Loucy (cell line): ENCODE data around the gene AMBRA1.

Experiments
- H2AFZ ChIP-seq: fragments of 200-600 bp; sonication (generic); 2 replicates; pipeline ENCODE4 v1.6.0; 2016; ENCODE audit warnings: antibody characterized with exemption, mild to moderate bottlenecking, low read length, moderate library complexity
- H3F3A ChIP-seq: fragments of 200-600 bp; 2 replicates; pipeline ENCODE4 v1.6.0; 2016; ENCODE audit warnings: antibody characterized with exemption, low read depth, mild to moderate bottlenecking
- H3K27me3 ChIP-seq: fragments of 200-600 bp; sonication (generic); 2 replicates; pipeline ENCODE4 v1.6.1; 2014; ENCODE audit warnings: low read length, mild to moderate bottlenecking; ENCODE audit not compliant: insufficient read depth, poor library complexity, severe bottlenecking
- H3K36me3 ChIP-seq: fragments of 200-600 bp; sonication (generic); 2 replicates; pipeline ENCODE4 v1.6.1; 2016; ENCODE audit warnings: low read length; ENCODE audit not compliant: insufficient read depth
- H3K4me1 ChIP-seq: fragments of 200-600 bp; sonication (generic); 2 replicates; pipeline ENCODE4 v1.5.1; 2014; ENCODE audit warnings: low read length, mild to moderate bottlenecking; ENCODE audit not compliant: insufficient read depth, poor library complexity, severe bottlenecking
- H3K4me2 ChIP-seq: fragments of 200-600 bp; sonication (generic); 2 replicates; pipeline ENCODE4 v1.6.0; 2014; ENCODE audit warnings: antibody characterized with exemption, low read length, low read depth, mild to moderate bottlenecking; ENCODE audit not compliant: poor library complexity, severe bottlenecking
- H3K4me3 ChIP-seq: fragments of 200-600 bp; sonication (generic); 2 replicates; pipeline ENCODE4 v1.5.1; 2014; ENCODE audit warnings: low read length, mild to moderate bottlenecking, mixed read lengths; ENCODE audit not compliant: poor library complexity, severe bottlenecking
- H3K79me2 ChIP-seq: fragments of 200-600 bp; sonication (generic); 2 replicates; pipeline ENCODE4 v1.6.1; 2014; ENCODE audit warnings: low read length; ENCODE audit not compliant: insufficient read depth
- H3K9ac ChIP-seq: fragments of 200-600 bp; sonication (generic); 2 replicates; pipeline ENCODE4 v1.6.0; 2014; ENCODE audit warnings: mild to moderate bottlenecking, low read depth, low read length, moderate library complexity; ENCODE audit not compliant: poor library complexity, severe bottlenecking
- H3K9me2 ChIP-seq: fragments of 200-600 bp; sonication (generic); replicated peaks from 2 replicates; pipeline ENCODE4 v1.6.1; 2016; ENCODE audit warnings: low read depth, low read length, mixed read lengths
- H3K9me3 ChIP-seq: fragments of 200-600 bp; sonication (generic); 2 replicates; pipeline ENCODE4 v1.6.1; 2014; ENCODE audit warnings: mild to moderate bottlenecking, antibody characterized with exemption, low read length, low read depth; ENCODE audit not compliant: insufficient read depth
- H4K20me1 ChIP-seq: fragments of 200-600 bp; sonication (generic); 2 replicates; pipeline ENCODE4 v1.6.0; 2014; ENCODE audit warnings: antibody characterized with exemption, low read length, mild to moderate bottlenecking; ENCODE audit not compliant: insufficient read depth, poor library complexity, severe bottlenecking
- CTCF ChIP-seq: fragments of 200-600 bp; sonication (generic); conservative IDR thresholded peaks from 2 replicates; pipeline ENCODE4 v1.5.1; 2014; ENCODE audit warnings: mild to moderate bottlenecking, antibody characterized with exemption, low read length
- EZH2phosphoT487 ChIP-seq: fragments of 200-600 bp; IDR thresholded peaks from 2 replicates; pipeline ENCODE4 v1.6.1; 2018; ENCODE audit warnings: antibody characterized with exemption, mild to moderate bottlenecking, moderate library complexity, borderline replicate concordance

Gene AMBRA1

DNA sequence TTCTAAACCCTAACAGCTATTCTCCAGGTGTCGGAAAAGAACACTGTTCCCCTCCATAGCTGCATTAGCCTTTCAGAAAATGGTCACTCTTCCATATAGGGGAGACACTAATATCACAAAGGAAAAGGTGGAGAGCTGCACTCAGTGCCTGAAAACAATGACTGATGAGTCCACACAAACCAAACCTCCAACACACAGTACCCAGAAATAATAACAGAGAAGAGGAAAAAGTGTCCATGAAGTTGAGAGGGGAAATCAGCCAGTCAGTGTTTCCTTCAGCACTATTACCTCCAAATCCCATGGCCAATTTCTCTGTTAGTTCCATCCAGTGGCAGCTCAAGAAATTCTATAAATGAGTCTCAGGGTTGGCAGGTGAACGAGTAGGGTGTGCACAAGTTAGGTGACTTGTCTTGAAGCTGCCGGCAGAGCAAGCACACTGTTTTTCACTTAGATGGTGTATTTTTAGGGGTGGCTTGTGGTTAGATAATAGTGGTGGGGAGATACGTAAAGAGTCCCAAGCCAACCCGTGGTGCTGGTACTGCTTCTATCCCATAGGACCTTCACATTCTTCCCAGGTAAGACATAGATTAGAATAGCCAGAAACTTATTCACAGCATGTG is 117.8 kb downstream of the AMBRA1 start:
- Histone ChIP-seq H3K36me3 (peaks cover 7% of the 10 kb centered on the region; the same call in 1 of the 2 replicates), H3F3A (no peaks in the 10 kb centered on the region), H3K9ac (no peak overlapping the region), H3K4me3 (no peak overlapping the region), H3K4me1 (peaks cover 7% of the 10 kb centered on the region), H3K79me2 (0 out of 2 replicates have a peak, but pooled peaks cover 7% of the 10 kb centered on the region), H3K27me3 (no peaks in the 10 kb centered on the region), H3K4me2 (no peak overlapping the region), H3K9me2 (no peaks in the 10 kb centered on the region), H3K9me3 (no peaks in the 10 kb centered on the region), H4K20me1 (no peaks in the 10 kb centered on the region), H2AFZ (no peak overlapping the region)
- TF ChIP-seq CTCF (no peak), EZH2phosphoT487 (no peak)

GRCh38 chr11:46475051-46475925 is 118.5 kb downstream of the AMBRA1 start:
- H3K4me3 ChIP-seq, result no peak overlapping the region
- no peaks in the 10 kb centered on the region for H4K20me1 ChIP-seq
- no peaks in the 10 kb centered on the region for H3K9me3 ChIP-seq
- H2AFZ ChIP-seq, result no peak overlapping the region
- H3K9me2 ChIP-seq, result no peaks in the 10 kb centered on the region
- no peaks in the 10 kb centered on the region for H3F3A ChIP-seq
- H3K9ac ChIP-seq, result no peak overlapping the region
- H3K36me3 ChIP-seq, result peaks cover 7% of the 10 kb centered on the region; the same call in 1 of the 2 replicates
- H3K79me2 ChIP-seq, result 0 out of 2 replicates have a peak, but pooled peaks cover 7% of the 10 kb centered on the region
- TF ChIP-seq EZH2phosphoT487 (no peak), CTCF (no peak)
- no peak overlapping the region for H3K4me2 ChIP-seq
- H3K27me3 ChIP-seq, result no peaks in the 10 kb centered on the region
- H3K4me1 ChIP-seq, result peaks cover 7% of the 10 kb centered on the region

- H3K4me1 ChIP-seq, result peaks cover 7% of the 10 kb centered on the region
- no peaks in the 10 kb centered on the region for H4K20me1 ChIP-seq
- H3F3A ChIP-seq, result no peaks in the 10 kb centered on the region
- H3K27me3 ChIP-seq, result no peaks in the 10 kb centered on the region
- peaks cover 14% of the 10 kb centered on the region; the same call in 1 of the 2 replicates for H3K36me3 ChIP-seq
- no peaks in the 10 kb centered on the region for H3K9me3 ChIP-seq
- H3K4me3 ChIP-seq, result no peak overlapping the region
- H3K9me2 ChIP-seq, result no peaks in the 10 kb centered on the region
- 0 out of 2 replicates have a peak, but pooled peaks cover 7% of the 10 kb centered on the region for H3K79me2 ChIP-seq
- no peak overlapping the region for H2AFZ ChIP-seq
- TF ChIP-seq EZH2phosphoT487, result no peak
- TF ChIP-seq CTCF, result no peak
- H3K4me2 ChIP-seq, result no peak overlapping the region
- no peak overlapping the region for H3K9ac ChIP-seq
These were observed 121.2 kb downstream of the AMBRA1 start for GRCh38 chr11:46472662-46472994.
